IPS DF 4.7 (cell line): Measurements from ENCODE around the gene PHLDA1.
"Not testable (repeated sequence)": the region's sequence is repeated elsewhere in the genome, so short reads cannot be mapped to it uniquely, and the experiment has no call there.

ENCODE experiments used
- DNase-seq: peaks from one replicate; pipeline ENCODE4 v3.0.0-alpha.2; 2013; ENCODE audit warnings: low spot score; ENCODE audit errors: extremely low read depth

Gene PHLDA1

DNA sequence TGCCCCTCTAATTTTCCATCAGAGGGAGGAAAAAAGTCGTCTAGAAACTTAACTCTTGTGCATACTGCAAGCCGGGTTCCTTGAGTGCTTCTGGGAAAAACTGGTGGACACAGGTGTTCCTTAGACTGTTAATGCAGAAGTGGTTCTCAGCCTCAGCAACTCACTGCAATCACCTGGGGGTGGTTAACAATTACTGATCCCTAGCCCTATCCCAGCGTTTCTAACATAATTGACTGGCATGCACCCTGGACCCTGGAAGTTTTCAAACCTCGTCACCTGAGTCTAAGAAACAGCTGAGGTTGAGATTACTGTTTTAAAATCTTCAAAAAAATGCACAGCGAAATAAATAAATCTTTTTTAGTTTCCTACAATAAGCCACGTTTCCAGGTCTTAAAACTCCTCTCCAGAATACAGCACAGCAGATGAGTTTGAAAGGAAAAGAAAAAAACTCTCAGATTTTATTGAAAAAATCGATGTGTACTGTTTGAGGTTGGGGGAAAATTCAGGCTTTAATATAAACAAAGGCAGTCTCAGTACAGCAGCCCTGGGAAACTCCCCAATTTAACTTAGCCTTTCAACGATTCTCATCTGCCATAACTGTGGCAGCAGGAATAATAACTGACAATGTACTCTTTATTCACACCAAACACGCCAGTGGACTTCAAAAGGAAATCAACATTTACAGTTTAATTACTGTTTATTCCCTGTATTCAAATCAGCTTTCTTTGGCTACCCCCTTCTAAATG is 45.4 kb downstream of the PHLDA1 start:
- DNase-seq = no peak

DNA sequence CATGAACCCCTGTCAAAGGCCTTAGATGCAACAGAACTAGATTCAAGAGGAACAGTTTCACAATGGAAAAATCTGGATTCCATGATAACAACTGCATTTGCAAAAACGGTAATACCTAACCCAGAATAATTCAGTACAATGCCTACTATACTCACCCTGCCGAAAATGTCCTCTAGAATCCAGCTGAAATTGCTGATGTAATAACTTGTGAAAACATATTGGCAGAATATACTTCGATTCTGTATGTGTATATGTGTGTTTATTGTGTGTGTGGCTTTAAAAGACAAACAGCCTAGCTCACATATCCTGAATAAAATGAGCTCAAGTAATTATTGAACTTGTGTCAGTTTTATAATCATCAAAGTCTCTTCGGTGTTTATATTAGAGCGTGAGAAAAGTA is 46.0 kb downstream of the PHLDA1 start:
- DNase-seq = no peak

- no peak for DNase-seq
Measured at GRCh38 chr12:75984577-75985182, 46.9 kb downstream of the PHLDA1 start.

DNA sequence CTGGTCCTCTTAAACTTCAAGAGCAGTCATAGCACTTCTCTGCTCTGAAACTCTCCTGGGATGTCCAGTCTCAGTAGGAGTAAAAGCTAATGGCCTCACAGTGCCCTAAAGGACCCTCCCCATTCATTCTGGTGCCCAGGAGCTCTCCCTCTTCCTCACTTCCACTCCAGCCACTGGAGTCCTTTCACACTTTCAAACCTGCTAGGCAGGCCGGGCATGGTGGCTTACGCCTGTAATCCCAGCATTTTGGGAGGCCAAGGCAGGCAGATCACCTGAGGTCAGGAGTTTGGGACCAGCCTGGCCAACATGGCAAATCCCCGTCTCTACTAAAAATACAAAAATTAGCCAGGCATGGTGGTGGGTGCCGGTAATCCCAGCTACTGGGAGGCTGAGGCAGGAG is 47.7 kb downstream of the PHLDA1 start:
- not testable (repeated sequence) for DNase-seq

GRCh38 chr12:75982979-75983660 is 48.5 kb downstream of the PHLDA1 start:
- DNase-seq = no peak

DNA sequence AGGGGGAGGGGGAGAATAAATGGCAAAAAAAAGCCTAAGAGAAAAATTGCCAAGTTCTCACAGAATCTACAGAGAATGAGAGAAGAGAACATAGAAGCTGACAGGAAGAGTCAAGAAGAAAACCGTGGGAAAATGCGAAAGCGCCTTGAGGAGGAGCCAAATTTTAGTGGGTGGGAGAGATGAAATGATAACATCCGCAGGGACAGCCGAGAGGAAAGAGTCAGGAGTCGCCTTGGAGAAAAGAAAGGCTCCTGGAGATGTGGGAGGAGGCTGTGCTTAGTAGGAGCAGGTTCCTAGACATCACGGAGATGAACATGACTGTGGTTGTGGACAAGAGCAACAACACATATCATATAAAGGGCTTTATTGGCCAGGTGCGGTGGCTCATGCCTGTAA is 49.4 kb downstream of the PHLDA1 start:
- no peak for DNase-seq

DNA sequence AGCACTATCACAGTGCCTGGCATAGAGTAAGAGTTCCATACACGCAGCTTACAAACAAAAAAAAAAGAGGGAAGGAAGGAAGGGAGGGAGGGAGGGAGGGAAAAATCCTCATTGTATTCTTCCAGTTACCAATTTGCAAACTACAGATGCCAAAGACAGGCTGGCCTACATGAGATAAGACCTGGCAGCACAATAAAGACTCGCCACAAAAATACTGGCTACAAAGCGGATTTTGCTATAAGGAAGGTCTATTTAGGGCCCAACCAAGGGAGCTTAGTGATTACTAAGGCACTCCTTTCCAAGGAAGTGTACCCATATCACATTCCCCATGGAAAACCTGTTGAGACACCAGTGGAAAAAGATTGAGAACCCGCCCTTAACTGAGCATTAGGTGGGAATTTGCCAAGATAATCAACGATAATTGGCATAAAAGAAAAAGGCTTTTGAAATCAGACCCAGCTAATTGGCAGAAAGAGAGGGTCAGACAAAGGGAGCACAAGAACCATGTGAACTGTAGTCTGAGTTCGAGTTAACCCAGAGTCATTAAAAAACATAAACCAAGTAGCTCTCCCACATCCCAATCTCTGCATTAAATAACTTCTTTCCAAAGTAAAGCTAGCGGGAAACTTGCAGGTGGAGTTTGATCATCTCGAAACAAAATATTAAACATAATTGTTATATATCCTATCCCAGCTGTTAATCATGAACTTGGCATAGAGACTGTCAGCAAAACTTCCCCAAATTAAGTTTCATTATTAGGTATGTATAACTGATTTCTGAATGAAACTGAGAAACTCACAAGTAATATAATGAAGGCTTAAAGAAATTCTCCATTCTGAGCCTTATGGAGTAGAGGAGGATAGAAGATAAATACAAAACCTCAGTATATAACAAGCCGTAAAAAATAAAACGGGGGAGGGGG is 50.1 kb downstream of the PHLDA1 start:
- DNase-seq = no peak

DNA sequence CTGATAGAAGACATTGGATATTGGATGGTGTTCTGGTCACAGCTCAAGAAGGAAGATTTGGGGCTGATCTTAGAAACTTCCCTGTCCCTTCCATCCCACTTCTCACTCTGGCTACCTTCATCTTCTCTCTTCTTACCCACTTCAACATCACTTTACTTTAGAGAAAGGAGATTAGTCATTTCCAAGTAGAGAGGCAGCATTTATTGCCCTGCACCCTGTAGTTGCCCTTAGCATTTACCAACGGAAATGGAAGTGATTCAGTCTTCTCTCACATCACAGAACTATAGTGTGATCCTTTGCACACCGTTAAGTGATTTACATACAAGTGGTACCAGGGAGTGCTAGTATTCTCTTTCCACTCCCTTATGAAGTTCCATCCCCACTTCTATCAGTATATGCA is 52.4 kb downstream of the PHLDA1 start:
- DNase-seq = no peak

DNA sequence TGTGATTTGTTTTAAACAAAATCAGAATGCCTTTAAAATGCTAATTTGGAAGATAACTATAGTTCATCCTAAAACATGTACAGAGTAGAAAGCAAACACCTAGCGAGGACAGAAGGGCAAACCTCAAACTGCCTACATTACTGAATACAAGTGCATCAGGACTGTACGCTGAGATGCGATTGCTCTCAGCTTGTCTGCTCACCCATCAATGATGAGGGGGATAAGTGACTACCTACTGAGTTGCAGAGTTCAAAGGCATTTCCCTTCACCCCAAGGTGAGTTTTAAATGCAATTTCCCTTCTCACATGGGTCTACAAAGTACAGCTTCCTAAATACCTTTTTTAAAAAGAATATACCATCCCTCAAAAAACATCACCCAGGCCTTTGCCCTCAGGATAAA is 52.9 kb downstream of the PHLDA1 start:
- no peak for DNase-seq

DNA sequence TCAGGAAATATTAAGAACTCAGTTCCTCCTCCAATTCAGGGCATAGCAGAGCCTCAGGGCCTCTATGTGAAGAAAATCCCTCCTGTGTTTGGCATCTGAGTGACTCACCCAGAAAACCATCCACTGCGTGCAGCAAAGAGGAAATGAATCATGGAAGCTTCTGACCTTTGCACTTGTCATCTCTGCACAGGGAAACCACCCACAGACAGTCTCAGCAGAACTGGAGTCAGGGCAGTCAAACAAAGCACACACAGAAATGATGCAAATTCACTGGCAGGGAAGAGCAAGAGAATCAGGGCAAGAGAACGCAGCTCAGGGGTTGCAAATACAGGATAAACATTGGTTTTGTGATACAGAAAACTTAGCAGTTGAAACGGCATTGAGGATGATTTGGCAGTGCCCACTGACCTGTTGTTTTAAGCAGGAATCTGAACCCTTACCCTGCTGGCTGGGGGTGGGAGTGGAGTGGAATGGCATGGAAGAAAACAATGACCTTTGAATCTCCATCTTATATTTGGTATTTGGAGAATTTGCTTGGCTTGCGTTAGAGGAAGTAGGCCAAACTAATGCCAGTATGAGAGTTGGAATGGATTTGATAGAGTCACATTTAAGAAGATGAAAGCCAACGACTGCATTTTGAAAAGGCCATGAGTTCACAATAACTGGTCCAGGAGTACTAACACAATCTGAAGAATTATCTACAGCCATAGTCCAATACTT is 53.5 kb downstream of the PHLDA1 start:
- no peak for DNase-seq

GRCh38 chr12:75977590-75977951 is 54.0 kb downstream of the PHLDA1 start:
- DNase-seq = no peak

DNA sequence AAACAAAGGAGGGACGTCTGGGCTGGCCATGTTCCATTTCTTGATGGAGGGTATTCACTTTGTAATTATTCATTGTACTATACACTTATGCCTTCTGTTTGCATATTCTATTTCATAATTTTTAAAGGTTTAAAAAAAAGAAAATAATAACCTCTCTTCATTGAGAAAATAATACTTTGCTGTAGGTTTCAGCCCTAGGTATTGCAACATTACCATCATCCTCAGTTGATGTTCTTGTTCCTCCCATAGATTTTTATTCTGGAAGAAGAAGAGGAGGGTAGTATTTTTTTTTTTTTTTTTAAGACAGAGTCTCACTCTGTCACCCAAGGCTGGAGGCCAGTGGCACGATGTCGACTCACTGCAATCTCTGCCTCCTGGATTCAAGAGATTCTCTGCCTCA is 54.7 kb downstream of the PHLDA1 start:
- DNase-seq = no peak

DNA sequence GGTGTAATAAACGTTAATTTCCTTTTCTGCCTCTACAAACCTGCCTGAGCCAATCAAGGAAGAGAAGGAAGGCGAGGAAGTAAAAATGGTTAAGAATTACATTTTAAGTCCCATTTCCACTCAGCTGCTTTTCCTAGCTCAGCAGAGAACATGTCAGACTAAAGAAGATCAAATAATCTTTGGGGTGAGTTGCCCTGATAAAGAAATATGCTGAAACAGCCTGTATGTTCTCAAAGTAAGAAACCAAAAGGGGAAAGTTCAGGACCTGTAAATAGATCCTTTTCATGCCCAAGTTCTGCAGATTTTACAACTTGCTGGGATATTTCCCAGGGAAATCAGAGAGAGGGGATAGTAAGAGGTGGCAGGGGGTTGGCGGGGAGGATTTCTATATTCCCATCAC is 55.5 kb downstream of the PHLDA1 start:
- DNase-seq = no peak

GRCh38 chr12:75975702-75976101 is 55.9 kb downstream of the PHLDA1 start:
- DNase-seq = no peak
